HG03139 (cell line): ENCODE measurements around the gene TMEM14A.
"Not testable (repeated sequence)": the region's sequence is repeated elsewhere in the genome, so short reads cannot be mapped to it uniquely, and the experiment has no call there.

Experiments used
- ATAC-seq: cut with Tn5 transposase; IDR thresholded peaks from one replicate; pipeline ENCODE4 v1.9.1; 2021; ENCODE audit not compliant: unreplicated experiment

TMEM14A gene

DNA sequence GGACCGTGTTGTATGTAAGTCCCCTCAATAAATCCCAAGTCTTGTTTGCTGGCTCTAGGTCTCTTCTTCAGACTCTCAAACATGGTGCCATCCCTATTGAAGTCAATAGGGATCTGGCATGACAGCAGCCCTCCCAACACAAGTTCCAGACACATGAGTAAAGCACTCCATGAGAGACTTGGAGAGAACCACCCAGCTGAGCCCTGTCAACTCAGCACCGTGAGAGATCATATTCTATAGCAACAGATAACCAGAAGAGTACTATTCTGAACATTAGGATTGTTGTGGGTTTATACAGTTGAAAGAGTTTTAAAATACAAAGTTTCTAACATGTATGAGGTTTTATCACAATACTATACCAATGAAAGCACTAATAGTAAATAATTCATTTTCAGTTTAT is 23.5 kb downstream of the TMEM14A start:
- no peak for ATAC-seq

DNA sequence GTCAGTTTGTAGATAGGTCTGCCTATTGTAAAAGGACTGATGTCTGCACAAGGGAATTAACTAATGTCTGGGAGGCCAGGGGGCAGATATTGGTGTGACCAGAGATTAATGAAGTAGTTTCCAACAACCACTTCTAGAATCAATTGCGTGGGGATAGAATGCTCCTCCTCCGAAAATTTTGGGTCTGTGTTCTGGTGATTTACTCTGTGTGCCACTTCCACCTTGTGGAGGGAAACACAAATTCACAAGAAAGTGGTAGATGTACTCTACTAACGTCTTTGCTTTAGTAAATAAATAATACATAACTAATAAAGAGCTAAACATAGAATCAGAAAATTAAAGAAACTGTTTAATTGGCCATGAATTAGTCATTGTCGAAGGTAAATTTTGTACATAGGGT is 25.5 kb downstream of the TMEM14A start:
- ATAC-seq: no peak

DNA sequence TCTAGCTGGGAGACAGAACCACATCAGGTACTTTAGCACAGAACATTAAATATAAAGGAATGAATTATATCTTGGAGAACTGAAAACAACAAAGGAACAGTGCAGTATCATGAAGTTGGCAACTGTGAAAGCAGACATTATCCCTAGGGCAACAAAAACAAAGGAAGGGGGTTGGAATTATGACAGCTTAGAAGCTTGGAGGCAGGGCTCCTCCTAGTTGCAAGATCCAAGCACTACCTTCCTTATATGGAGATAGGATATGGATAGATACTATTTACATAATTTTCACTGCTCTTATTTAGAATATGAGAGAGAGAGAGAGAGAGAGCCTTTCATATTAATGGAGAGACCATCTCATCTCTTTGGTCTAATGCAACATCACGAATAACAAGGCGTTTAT is 27.0 kb downstream of the TMEM14A start:
- no peak for ATAC-seq

DNA sequence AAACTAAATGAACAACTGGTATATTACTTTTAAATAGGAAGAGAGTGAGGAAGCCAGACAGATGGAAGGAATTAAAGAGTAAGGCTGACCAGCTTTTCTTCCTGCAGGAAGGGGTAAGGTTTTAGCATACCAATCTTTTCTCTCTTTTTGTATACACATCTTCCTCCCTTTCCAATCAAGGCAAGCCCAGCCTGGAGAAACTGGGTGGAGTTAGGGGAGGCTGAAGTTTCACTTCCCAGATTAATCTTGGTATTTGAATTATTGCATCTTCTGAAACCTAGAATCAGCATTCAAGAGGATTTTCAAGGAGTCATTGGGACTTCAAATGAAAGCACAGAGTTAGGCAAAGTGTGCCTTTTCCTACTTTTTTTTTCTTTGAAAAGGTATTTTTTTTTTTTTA is 33.1 kb downstream of the TMEM14A start:
- ATAC-seq: no peak

DNA sequence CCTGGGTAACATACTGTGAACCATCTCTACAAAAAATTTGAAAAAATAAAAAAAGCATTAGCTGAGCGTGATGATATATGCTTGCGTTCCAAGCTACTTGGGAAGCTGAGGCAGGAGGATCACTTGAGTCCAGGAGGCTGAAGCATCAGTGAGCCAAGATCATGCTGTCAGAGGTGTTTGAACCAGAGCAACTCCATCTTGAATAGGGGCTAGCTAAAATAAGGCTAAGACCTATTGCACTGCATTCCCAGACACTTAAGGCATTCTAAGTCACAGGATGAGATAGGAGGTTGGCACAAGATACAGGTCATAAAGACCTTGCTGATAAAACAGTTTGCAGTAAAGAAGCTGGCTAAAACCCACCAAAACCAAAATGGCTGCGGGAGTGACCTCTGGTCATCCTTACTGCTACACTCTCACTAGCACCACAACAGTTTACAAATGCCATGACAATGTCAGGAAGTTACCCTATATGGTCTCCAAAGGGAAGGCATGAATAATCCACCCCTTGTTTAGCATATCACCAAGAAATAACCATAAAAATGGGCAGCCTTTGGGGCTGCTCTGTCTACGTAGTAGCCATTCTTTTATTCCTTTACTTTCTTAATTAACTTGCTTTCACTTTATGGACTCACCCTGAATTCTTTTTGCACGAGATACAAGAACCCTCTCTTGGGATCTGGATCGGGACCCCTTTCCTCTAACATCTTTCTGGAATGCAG is 34.0 kb downstream of the TMEM14A start:
- not testable (repeated sequence) for ATAC-seq

DNA sequence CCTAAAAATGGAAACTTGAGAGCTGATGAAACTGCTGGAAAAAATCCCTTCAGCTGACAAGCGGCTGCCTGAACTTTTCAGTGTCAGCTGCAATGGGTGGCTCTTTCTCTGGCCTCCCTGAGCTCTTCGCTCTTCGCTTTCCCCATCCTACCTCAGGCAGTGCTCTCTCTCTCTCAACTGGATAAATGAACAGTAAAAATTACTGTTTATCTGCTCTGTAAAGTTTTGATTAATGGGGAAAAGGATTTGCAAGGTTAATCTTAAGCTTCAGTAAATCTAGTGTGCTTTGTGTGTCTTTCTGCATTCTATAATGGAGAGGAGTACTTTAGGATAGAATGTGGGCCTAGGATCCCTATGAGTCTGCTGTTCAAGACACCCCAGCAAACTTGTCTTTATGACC is 35.1 kb downstream of the TMEM14A start:
- ATAC-seq: no peak

DNA sequence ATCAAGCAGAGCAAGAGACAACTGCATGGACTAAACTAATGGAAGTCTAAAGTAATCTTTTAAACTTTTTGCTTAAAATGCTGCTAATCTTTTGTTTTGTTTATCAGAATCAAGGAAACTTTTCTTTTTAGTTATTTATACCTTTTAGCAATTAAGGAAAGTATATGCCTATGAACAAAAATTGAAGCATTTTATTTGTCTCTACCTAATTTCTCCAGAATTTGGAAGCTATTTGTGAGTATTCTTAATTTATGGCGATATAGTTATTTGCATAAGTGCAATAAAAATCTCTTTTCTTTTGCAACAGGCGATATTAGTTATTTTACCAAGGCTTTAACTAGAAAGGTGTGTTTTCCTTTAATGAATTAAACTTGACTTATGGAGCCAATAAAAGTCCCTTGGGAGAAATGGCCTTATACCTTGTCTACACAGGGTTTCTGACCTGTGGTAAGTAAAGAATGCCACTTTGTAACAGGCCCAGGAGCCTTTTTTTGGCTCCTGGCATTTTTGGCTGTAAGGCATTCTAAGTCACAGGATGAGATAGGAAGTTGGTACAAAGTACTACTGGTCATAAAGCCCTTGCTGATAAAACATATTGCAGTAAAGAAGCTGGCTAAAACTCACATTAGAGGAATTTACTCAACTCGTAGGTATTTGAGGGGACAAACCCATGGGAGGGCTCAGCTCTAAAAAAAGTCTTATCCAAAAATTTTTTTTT is 37.2 kb downstream of the TMEM14A start:
- no peak for ATAC-seq

DNA sequence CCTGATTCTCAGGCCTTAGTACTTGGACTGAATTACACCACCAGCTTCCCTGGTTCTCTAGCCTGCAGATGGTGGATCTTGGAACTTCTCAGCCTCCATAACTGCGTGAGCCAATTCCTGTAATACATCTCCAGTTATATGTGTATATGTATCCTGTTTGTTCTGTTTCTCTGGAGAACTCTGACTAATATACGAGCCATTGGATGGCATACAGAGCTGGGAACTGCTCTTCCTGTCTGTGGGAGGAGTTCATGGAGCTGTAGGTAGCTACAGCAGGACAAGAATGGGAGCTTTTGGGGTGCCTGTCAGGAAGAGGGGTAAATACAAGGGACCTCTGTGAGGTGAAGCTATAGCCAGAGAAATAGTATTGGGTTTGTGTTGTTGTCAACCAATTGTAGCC is 41.2 kb downstream of the TMEM14A start:
- no peak for ATAC-seq

DNA sequence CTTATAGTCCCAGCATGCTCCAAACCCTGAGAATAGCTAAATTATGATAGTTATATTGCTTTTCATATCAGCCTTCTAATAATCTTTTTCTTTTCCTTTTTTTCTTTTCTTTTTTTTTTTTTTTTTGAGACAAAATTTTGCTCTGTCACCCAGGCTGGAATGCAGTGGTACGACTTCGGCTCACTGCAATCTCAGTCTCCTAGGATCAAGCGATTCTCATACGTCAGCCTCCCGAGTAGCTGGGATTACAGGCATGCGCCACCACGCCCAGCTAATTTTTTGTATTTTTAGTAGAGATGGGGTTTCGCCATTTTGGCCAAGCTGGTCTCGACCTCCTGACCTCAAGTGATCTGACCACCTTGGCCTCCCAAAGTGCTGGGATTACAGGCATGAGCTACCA is 43.8 kb downstream of the TMEM14A start:
- not testable (repeated sequence) for ATAC-seq

DNA sequence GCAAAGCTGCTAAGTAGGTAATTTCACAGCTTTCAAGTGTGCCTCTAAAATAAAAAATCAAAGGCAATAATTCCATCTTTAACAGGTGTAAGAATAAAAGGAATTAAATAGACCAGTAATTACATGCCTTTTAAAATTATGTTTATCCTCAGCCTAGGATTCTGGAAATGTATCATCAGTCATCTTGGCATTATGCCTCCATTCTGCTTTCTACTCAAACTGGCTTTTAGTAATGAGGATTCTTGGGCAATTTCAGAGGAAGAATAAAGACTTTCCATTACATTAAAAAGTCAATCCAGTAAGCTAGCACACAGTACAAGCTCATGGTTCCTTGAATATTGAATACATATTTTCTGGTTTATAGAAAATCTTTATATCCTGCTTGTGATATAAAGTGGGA is 47.6 kb downstream of the TMEM14A start:
- ATAC-seq: no peak

DNA sequence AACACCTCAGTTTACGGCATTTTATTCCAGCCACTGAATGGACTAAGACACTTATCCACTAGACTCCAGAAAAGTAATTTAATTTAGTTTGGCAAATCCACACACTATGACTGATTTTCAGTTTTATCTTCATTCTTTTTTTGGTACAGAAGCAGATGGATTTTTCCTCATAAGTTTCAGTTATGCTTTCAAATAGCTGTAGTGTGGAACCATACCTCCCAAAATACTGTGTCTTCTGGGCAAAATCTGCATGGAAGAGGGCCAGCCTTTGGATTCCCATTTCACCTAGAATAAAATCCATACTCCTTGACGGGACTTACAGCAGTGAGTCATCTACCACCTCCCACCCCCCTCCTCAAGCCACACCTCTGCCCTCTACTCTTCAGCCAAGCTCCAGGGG is 49.4 kb downstream of the TMEM14A start:
- no peak for ATAC-seq

DNA sequence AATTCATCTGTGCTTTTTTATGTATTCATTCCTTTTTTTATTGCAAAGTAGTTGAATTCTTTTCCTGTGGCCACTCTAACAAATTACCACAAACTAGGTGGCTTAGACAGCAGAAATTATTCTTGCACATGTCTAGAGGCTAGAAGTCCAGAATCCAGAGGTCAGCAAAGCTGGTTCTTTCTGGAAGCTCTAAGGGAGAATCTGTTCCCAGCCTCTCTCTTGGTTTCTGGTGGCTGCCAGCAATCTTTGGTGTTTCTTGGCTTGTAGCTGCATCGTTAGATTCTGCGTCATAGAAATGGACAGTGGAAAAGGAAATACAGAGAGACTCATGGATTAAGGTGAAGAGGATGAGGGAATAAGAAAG is 53.1 kb downstream of the TMEM14A start:
- no peak for ATAC-seq

DNA sequence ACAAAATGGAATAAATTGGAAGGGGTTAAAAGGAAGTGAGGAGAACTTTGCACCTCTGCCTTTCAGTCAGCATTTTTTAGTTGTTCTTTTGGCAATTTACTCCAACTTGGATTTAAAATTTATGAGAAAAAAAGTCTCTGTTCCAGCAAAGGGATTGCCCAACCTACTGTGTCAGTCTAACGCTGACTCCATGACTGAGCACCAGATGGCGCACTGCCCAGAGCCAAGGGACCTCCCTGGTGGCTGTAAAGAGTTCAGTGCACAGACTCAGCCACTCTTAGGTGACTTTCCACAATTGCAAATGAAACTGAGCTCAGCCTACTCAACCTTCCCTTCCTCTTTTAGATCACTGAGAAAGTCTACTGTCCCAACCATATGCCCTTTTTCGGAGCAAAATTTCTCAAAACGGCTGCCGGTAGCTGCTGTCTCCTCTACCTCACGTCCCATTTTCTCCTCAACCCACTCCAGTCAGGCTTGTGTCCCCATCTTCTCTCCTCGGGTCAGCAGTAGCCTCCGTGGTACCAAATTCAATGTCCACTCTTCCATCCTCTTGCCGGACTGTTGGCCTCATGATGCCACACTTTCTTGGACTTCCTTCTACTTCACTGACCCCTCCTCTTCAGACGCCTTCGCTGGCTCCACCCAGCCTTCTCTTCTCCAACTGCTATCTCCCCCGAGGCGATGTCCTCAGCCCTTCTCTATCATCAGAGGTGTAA is 53.7 kb downstream of the TMEM14A start:
- ATAC-seq: peak; percentile 96

DNA sequence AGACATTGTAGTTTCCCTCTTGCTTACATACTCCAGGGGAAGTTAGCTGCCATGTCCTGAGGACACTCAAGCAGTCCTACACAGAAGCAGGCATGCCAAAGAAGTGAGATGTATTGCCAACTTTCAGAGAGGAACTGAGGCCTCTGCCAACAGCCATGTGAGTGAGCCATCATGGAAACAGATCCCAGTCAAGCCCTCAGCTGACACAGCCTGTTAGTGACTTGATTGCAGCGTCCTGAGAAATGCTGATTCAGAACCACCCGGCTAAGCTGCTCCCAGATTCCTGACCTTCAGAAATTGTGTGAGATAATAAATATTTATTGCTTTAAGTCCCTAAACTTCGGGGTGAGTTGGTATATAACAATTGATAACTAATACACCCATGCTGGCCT is 54.2 kb downstream of the TMEM14A start:
- no peak for ATAC-seq

DNA sequence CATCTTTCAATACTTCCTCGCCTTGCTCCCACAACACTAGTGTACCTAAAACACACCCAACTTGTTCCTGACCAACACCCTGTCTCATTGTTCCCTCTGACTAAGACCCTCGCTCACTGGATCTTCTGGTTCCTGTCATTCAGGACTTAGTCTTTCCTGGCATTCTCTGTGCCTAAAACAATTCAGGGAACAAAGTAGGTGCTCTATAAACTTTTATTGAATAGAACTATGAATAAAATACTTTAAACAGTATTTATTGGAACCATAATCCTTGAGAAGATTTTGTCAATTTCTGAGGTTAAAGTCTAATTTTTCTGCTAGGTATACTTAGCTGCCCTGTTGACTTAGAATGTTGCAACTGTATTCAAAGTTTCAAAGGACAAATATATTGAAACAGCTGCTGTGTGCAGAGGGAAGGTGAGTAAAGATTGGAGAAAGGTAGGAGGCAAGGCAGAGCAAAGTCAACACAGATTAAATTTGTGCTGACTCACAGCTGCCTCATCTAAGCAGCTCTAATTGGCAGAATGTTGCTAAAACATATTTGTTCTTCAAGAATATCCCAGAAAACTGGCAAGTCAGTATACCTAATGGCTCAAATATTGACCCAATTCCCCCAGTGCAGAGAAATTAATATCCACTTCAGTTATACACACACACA is 54.8 kb downstream of the TMEM14A start:
- no peak for ATAC-seq

DNA sequence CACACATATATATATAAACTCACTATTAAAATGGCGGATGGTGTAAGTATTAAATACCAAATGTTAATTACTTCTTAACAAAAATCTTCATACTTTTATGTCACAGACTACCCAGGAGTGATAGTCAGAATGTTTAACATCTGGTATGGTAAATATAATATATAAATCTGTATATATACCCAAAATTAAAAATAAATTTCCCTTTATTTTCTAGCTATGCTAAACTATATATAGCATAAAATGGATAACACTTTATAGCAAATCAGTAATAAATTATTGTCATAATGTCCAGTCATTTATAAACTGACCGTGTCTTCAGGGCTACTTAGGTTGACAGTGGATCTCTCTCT is 55.3 kb downstream of the TMEM14A start:
- no peak for ATAC-seq

DNA sequence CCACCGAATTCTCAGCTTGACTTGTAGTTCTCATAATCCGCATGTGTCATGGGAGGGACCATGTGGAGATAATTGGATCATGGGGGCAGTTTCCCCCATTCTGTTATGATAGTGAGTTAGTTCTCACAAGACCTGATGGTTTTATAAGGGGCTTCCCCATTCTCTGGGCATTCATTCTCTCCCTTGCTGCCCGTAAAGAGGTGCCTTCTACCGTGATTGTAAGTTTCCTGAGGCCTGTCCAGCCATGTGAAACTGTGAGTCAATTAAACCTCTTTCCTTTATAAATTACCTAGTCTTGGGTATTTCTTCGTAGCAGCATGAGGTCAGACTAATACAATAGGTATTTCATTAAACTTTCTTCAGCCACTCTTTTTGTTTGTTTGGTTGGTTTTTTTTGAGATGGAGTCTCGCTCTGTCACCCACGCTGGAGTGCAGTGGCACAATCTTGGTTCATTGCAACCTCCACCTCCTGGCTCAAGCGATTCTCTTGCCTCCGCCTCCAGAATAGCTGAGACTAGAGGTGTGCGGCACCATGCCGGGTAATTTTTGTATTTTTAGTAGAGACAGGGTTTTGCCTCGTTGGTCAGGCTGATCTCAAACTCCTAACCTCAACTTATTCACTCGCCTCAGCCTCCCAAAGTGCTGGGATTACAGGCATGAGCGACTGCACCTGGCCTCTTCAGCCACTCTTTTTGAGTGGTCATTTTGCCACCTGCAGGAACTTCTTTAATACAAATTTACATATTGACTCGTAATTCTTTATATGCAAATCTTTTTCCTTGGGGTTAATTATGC is 56.0 kb downstream of the TMEM14A start:
- no peak for ATAC-seq

DNA sequence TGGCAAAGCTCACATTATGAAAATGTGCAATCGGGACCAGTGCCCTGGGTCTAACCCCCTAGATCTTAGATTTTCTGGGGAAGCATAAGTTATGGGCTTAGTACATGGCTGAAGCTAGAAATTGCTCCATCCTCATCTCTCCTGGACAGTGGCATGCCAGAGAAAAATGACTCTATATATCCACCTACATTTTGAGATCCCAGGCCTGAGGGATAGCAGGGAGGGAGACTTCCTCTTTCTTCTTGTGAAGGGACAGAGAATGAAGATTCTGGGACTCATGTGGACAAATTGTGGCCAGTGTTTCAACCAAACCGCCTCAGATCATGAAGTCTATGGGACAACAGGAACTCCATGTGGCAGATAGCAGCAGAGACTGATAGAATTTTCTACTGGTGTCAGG is 57.0 kb downstream of the TMEM14A start:
- ATAC-seq: no peak

DNA sequence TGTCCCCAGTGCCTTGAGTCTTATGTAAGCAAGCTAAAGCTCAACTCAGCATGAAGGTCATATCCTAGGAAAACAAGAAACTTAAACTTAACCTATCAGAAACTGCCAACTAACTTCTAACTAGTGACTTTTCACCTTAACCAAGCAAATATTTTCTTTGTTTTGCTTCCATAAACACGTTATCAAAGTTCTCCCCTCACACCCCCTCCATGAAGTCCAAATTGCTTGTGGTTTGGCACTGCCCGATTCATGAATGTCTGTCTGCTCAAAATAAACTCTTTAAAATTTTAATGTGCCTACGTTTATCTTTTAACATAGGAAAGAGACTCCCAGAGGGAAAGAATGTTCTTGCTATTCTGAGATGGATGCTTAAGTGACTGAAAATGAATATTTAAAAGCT is 57.5 kb downstream of the TMEM14A start:
- no peak for ATAC-seq

DNA sequence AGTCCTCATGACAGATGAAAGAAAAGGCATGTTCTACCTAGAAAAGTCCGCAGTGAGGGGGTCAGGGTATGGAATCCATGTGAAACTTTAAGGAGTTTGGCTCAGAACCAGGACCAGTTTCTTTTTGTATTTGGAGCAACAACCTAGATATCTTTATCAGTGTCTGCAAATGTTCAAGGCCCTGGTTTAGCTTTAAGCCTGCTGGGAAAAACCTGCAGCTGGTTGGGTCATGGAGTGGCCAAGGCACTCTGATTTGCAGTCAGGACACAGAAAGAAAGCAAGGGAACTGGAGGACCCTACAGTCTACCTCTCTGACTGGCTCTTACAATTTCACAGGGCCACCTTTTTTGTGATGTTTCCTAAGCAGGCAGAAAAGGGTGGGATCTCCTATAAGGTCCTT is 58.7 kb downstream of the TMEM14A start:
- ATAC-seq: no peak

DNA sequence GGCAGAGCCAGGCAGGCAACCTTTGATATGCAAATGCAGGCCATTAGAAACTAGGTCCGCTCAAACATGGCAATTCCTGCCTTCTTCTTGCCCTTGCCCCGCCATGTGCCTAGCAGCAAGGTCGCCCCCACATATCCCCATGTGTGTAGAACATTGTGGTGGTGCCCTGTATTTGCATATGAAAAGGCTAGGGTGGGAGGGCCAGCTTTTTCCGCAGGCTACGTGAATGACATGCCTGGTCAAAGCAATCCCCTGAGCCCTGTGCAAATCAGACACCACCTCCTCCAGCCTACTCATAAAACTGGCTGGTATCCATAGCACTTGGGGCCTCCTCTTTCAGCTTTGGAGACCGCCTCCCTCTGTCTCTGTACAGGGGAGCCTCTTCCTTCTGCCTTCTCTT is 60.8 kb downstream of the TMEM14A start:
- no peak for ATAC-seq
